COLO829 (cell line): ENCODE results near the gene CCDC198.

Source experiments
- DNase-seq: peaks from one replicate; pipeline ENCODE4 v3.0.0; 2012; ENCODE audit warnings: low spot score

The CCDC198 gene

DNA sequence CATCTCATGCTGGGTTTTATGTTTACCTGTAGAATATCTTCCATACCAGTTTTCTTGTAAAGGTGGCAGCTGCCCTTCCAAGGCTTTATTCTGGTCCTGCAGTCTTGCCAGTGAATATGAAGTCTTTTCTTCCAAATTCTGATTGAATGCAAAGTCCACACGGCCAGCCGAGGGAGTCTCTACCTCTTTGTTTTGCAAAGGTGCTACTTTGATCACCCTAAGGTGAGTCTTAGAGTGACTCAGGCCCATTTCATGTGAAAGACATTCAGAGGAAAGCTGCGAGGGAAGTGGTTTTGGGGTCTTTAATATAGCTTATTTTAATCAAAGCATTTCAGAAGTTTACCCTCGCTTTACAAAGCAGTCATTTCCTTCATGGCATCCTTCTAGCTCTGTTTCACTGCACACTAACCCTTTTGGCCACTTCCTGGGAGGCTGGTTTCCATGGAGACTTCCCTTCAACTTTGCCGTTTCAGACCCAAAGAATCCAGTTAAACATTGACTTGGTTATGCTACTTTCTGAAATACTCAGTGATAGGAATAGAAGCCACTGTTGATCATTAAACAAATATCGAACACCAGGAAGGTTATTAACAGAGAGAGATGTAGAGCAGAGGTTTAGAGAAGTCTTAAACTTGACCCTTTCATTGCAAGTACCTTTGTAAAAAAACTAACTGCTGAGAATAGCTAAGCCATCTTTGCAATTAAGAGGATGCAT is at the start of gene CCDC198:
Gene CCDC198 (minus strand): TSS at position 391 of the 715 bp plus-strand sequence. CDS start 142 bp downstream, at position 249.
- no peak for DNase-seq

- no peak for DNase-seq
Observed at GRCh38 chr14:57533214-57533613, 39.6 kb upstream of the CCDC198 start.

GRCh38 chr14:57530571-57530970 is 36.9 kb upstream of the CCDC198 start:
- DNase-seq, result no peak

- DNase-seq, result no peak
Observed at GRCh38 chr14:57526942-57527341, 33.3 kb upstream of the CCDC198 start.

- no peak for DNase-seq
Observed at GRCh38 chr14:57519043-57519442, 25.4 kb upstream of the CCDC198 start.

DNA sequence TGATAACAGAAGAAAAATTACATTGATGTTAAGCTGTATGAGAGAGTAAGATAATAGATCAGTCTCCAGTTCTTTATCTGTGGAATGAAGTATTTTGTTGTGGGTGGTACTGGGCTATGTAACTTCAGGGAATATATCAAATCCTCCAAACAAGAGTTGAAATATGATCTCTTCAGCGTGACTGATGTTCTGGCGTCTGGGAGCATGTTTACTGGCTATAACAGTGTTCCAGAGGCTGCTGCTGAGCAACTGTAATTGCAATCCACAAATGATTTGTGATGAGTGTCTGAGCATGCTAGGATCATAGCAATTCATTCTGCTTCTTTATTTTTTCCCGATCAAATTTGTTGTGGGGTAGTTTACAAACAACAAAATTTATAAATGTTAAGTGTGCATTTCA is 18.6 kb upstream of the CCDC198 start:
- DNase-seq, result no peak

GRCh38 chr14:57508756-57509155 is 15.1 kb upstream of the CCDC198 start:
- DNase-seq, result no peak

- DNase-seq, result no peak
Observed at GRCh38 chr14:57502586-57503254, 9.1 kb upstream of the CCDC198 start.

DNA sequence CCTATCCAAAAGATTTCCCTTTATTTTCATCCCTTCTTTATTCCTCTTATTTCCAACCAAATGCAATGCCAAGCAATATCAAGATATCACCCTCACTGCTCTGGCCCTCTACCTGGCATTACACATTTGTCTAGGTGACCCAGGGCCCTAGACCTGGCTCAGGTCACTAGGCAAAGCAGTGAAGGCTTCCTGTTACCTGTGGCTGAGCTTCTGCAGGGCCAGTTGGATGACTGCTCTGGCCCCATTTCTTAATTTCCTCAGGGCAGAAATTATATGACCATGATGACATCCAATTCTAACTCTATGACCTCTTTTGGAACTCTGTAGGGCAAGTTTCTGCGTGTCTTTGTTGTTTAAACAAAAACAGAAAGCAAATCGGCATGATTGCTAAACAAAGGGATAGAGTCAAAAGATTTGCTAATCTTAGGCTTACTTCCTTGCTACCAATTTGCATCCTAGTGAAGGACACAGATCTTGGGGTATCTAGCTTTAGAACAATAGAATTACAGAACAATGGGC is 7.4 kb upstream of the CCDC198 start:
- no peak for DNase-seq

- no peak for DNase-seq
Observed at GRCh38 chr14:57498659-57499058, 5.0 kb upstream of the CCDC198 start.

DNA sequence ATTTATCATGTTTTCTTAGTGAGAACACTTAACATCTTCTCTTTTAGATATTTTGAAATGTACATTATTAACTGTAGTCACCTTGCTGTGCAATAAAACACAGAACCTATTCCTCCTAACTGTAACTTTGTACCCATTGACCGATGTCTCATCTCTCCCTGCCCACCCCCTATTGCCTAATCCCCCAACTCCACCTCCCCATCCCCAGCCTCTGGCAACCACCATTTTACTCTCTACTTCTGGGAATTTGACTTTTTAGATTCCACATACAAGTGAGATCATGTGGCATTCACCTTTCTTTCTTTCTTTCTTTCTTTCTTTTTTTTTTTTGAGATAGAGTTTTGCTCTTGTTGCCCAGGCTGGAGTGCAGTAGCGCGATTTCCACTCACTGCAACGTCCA is 4.4 kb upstream of the CCDC198 start:
- DNase-seq, result no peak

DNA sequence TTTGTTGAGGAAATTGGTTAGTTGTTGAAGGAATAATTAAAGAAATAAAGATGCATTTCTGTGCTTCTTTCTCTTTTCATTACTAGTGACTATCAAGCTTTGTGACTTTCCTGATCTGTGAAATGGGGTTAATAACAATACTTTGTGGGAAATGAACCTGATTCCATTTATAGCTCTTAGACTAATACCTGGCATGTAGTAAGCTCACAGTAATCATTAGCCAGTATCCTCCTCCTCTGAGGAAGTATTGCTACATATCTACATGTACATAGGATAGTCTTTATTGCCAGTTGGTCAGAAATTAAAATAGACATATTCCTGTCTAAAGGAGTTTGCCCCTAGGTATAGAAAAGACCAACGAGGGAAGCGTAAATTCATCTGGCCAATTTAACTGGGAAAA is 1.8 kb upstream of the CCDC198 start:
- DNase-seq, result no peak

DNA sequence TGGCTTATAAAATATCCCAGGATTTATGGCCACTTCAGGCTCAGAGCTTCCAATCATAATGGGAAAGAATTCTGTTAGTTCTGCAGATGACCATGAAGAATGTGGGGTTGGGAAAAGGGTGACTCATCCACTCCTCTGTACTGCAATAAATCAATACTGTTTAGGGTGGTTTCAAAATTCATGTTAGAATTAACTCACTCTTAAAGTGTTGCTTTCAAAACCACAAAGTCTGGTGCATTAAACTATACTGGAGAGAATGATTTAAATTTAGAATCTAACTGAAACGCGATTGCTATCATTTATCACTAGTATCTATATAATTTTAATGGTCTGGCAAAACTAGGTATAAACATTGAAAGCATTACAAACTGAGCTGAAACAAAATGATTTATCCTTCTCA is 798 bp downstream of the CCDC198 start:
- no peak for DNase-seq

DNA sequence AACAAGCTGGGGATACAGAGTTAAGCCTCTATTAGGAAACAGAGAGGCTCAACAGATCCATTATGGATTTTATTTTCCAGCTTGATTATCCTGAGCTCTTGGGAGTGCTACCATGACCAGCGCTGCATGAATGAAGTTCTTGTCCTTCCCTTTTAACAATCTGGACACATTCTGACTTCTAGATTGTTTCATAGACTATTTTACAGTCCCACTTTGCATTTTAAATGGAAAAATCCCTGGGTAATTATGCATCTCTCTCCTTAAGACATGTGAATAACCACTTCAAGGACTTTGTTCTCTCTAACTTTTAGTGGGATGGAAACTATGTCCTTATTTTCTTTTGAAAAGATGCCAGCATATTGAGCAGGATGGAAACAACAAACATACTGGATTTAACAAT is 2.0 kb downstream of the CCDC198 start:
- no peak for DNase-seq

GRCh38 chr14:57487771-57488170 is 5.9 kb downstream of the CCDC198 start:
- DNase-seq, result no peak

DNA sequence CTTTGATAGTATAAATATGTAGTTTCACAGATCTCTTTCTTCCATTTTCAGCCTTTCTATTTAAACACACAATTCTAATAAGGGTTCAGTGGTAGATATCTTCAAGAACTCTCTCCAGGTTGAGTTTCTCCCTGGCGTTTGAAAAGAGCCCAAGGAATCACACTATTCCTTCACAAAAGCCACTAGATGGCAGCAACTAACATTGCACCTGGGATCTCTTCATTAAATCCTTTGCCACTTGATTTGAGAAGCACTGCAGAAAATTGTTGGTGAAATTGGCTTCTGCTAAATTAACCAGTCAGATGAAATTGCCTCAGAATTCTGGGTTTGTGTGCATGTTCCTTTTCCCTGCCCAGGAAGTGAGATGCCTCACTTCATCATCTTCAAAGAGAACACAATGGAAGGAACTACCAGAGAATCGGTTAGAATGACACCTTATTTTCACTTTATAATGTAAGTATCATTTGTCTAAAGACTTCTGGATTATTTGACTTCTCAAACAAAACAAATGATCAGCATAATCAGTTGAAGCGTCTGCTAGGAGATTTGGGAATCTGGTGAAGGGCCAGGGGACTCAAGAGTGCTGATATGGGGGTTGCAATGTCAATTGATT is 6.8 kb downstream of the CCDC198 start:
- peak; percentile 52 for DNase-seq

DNA sequence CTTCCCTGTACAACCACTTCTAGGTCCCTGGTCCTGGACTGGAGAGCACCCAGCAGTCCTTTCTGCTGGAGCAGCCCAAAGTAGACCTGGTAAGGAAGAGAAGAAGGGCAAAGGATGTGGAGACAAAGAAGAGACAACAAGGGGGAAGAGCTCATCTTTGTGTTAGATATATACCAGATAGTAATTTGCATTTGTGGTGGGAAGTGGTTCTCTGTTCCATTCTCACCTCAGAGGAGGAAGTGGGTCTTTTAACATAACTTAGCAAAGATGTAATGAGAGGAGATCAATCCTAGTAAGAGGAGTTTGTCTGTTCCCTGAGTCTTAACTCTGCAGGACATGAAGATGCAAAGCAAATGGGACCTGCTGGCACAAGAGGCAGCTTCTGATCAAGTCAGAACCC is 8.0 kb downstream of the CCDC198 start:
- DNase-seq, result no peak

DNA sequence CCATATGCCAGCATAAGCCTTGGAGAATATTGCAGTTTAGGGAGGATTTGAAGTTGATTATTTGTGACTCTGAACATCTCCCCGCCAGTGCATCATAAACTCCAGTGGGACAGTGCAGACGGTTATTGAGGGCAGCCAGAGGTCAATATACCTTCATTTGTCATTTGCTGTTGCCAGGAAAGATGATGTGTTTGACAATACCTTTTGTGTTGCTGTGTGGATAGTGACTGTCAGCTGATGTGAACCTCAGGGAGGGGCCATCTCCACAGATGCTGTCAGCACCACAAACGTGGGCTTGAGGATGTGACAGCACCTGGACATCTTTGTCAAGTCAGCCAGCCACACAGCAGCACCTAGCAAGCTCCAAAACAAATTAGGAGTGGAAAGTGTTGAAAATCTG is 11.5 kb downstream of the CCDC198 start:
- no peak for DNase-seq

GRCh38 chr14:57480051-57480450 is 13.6 kb downstream of the CCDC198 start:
- no peak for DNase-seq

GRCh38 chr14:57479197-57479596 is 14.5 kb downstream of the CCDC198 start:
- DNase-seq, result no peak

DNA sequence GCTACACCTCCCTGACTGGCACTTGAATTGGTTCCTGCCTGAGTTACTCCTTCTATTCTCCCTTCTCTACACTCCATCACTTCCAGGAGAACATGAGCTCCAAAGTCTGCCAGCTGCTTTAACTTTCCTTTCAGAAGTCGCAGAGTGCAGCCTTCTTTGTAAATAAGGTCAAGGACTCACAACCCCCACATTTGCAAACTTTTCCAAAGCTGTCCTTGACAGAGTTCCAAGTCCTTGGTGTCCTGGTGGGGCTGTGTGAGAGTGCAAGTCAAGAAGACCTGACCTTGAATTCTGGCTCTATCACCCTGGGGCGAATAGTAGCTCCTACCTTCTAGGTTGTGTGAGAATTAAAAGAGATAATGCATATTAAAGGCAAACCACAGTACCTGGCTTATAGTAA is 15.6 kb downstream of the CCDC198 start:
- DNase-seq, result no peak

- DNase-seq, result no peak
Observed at GRCh38 chr14:57470909-57471308, 22.7 kb downstream of the CCDC198 start.
